ENCODE data around the gene TRIM46.
"Not testable (repeated sequence)": the region's sequence is repeated elsewhere in the genome, so short reads cannot be mapped to it uniquely, and the experiment has no call there.

TRIM46 gene

GRCh38 chr1:155187456-155187891, 13.8 kb downstream of the TRIM46 start:
- DNase-seq, result no peak

DNA sequence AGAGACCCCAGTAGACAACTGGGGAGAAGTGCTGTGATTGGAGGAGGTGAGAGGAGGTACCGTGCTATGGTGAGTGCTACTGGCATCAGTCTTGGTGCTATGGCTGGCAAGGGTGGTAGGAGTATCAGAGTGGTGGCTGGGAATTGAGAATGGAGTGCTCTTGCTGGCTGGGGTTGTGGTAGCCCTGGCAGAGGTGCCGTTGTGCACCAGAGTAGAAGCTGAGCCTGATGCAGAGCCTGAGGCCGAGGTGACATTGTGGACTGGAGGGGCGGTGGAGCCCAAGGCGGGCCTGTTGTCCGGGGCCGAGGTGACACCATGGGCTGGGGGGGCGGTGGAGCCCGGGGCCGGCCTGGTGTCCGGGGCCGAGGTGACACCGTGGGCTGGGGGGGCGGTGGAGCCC, 14.6 kb downstream of the TRIM46 start:
- no peak for DNase-seq

DNA sequence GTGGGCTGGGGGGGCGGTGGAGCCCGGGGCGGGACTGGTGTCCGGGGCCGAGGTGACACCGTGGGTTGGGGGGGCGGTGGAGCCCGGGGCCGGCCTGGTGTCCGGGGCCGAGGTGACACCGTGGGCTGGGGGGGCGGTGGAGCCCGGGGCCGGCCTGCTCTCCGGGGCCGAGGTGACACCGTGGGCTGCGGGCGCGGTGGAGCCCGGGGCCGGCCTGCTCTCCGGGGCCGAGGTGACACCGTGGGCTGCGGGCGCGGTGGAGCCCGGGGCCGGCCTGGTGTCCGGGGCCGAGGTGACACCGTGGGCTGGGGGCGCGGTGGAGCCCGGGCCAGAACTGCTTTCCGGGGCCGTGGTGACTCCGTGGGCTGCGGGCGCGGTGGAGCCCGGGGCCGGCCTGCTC, 16.3 kb downstream of the TRIM46 start:
- DNase-seq, result not testable (repeated sequence)

DNA sequence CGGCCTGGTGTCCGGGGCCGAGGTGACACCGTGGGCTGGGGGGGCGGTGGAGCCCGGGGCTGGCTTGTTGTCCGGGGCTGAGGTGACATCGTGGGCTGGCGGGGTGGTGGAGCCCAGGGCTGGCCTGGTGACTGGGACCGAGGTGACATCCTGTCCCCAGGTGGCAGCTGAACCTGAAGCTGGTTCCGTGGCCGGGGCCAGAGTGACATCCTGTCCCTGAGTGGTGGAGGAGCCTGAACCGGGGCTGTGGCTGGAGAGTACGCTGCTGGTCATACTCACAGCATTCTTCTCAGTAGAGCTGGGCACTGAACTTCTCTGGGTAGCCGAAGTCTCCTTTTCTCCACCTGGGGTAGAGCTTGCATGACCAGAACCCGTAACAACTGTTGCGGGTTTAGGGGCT, 18.3 kb downstream of the TRIM46 start:
- DNase-seq, result no peak

- peak; percentile 38 for DNase-seq
Observed at GRCh38 chr1:155192346-155193274, 19.0 kb downstream of the TRIM46 start.

DNA sequence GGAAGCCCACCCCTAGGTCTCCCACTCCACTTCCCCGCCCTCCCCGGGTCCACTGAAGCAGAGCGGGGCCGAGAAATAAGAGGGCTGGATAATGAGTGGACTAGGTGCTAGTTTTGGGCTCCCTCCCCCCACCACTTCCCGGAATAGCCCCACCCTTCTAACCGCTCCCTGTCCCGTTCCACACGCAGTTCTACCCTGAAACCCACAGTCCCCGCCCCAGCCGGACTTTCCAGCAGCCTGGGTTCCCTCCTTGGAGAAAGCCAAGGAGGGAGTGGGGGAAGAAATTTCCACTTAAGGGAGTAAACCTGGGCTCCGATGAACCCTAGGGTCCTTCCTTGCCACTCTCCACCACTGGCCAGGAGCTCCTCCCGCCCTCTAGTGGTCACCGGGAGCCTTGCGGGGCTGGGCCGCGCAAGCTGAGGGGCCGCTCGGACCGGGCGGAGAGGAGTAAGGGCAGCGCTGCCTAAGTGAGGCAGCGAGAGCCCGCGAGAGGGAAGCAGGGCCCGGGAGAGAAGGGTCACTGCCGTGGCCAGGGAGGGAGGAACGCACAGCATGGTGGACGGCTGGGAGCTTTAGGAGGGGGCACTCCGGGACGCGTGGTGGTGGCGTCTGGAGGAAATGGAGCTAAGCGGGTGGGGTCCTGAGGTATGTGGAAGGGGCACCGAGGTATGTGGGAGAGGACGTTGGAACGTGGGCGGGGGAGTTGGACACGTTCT, 19.8 kb downstream of the TRIM46 start:
- peak; percentile 74 for DNase-seq

DNA sequence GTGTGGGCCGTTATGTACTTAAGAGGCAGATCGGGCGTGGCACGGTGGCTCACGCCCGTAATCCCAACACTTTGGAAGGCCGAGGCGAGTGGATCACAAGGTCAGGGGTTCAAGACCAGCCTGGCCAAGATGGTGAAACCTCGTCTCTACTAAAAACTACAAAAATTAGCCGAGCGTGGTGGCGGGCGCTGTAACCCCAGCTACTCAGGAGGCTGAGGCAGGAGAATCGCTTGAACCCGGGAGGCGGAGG, 20.3 kb downstream of the TRIM46 start:
- not testable (repeated sequence) for DNase-seq

DNA sequence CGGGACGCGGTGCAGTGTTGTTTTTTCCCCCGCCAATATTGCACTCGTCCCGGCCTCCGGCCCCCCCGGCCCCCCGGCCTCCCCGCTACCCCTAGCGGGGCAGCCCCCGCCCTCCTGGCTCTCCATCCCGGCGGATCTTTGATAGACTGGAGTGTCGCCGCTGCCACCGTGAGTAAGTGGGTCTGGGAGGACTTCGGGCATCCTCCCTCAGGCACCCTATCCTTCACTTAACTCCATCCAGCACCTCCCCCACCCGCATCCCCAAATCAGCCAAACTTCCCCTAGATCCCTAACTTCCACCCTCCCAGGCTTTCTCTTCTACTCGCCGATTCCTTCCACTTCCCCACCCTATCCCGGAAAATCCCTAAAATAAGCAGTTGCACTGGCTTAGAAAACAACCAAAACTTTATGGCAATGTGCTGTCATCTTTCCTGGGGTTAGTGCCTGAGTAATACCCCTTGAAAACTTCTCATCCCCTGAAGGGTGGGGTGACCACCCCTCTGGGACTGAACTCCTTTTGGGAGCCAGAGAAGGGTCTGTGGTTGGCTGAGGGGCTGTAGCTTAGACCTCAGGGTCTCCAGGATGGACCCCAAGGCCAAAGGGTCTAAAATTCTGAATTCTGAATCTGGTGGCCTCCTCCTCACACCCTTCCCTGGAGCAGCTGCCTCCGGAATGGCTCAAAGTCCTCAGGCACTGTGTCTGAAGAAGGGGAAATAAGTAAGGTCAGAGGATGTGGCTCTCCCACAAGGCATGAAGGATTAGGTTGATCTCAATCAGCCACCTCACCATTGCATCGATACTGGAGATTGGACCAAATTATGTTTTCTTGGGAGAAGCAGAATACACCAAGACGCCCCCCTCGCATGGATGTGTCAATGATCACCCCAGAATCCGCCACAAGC, 21.8 kb downstream of the TRIM46 start:
- DNase-seq, result no peak

DNA sequence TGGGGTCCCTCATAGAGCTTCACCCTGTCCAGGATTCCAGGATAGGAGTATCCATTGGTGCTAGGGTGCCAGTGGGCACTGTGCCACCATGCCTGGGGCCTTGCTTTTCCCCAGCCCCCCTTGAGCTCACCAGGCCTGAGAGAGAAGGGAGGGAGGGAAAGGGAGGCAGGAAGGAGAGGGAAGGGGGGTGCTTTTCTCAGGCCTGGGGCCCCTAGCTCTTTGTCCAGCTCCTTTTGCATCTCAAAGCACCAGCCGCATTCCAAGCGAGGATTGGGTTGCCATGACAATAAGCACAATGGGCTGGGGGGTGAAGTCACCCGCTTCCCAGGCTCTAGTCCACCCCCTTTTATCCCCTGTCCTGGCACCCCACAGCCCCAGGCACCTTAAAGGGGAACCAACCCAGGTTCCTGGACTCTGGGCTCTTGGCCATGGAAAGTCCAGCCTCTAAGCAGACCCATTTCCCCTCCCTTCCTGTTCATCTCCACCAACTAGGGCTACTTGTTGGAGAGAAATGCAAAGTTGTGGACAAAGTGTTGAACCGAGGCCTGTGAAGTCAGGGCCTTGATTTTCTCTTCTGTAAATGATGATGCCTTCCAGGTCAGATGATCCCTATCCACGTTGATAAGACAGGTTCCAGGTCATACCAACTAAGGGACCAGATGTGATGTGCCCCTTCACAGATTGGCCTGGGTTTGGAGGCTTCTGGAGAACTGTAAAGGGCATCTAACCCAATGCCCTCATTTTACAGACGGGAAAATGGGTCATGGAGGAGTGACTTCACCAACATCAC, 22.6 kb downstream of the TRIM46 start:
- DNase-seq, result no peak

GRCh38 chr1:155196893-155197638, 23.4 kb downstream of the TRIM46 start:
- no peak for DNase-seq

DNA sequence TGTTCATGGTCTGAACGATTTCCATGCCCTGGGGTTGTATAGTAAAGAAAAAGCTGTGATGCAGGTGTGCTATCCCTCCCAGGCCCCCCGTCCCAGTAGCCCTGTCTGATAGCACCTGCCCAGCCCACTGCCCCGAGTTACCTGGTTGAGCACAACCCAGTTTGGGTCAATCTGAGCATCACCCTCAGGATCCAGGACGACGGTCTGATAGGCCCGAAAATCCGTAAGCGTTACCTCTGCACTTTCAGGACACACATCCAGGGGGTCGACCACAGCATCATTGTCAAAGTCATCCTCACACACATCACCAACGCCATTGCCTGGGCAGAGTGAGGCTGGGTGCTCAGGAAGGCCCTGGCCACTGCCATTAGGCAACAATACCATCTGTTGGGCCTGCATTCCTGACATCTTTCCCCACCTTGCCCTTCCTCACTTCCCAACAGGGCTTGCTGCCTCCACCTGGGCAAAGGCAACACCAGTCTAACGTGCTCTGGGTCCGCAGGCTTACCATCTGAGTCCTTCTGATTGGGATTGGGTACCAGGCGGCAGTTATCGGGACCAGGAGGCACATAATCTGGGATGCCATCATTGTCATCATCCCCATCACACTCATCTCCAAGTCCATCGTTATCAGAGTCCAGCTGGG, 24.4 kb downstream of the TRIM46 start:
- DNase-seq, result no peak

GRCh38 chr1:155198547-155198906, 24.9 kb downstream of the TRIM46 start:
- no peak for DNase-seq

- no peak for DNase-seq
Observed at GRCh38 chr1:155199792-155200191, 26.1 kb downstream of the TRIM46 start.

- DNase-seq, result no peak
Observed at GRCh38 chr1:155200920-155201319, 27.3 kb downstream of the TRIM46 start.

DNA sequence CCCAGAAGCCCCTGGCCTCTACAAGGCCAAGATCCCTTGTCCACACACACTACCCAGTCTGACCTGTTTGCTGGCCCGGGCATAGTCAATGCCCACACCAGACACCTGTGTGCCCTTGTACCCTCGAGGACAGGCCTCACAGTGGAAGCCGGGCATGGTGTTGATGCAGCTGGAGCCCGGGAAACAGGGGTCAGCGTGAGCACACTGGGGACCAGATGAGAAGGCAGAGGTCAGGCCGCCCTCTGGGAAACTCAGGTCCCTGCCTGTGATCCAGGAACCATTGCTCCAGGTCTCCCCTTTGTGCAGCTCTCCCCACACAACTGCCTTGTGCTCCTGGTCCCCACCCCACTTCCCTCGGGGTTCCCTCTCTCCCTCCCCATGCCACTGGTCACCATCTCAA, 28.5 kb downstream of the TRIM46 start:
- DNase-seq, result no peak

DNA sequence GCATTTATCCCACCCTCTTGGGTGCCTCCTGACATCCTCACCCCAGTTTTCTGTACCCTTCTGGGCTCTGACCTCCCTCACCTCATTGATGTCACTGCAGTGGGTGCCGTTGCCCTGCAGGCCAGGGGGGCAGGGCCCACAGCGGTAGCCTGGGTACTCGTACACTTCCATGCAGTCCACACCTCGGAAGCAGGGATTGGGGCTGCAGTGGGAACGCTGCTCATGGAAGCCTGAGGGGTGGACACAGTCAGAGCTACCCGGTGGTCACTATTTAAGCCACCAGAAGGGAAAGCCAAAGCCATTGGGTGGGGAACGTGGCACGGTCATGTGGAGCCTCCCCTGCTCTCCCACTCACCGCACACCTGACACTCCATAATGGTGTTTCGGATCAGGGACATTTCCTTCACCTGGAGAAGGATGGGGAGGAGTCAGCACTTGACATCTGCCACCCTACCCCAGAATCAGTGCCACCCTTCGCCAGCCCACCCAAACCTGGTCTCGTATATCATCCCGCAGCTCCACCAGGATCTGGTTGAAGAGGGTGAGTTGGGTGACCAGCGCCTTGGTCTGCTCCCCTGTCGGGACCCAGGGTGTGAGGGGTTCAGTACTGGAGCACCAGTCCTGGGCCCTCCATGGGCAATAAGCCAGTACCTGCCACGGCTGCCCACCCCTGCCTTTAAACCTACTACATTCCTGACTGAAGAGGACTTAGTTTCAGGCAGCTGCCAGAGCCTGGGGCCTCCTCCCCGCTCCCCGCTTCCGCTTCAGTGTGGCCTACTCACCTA, 29.3 kb downstream of the TRIM46 start:
- DNase-seq, result no peak

DNA sequence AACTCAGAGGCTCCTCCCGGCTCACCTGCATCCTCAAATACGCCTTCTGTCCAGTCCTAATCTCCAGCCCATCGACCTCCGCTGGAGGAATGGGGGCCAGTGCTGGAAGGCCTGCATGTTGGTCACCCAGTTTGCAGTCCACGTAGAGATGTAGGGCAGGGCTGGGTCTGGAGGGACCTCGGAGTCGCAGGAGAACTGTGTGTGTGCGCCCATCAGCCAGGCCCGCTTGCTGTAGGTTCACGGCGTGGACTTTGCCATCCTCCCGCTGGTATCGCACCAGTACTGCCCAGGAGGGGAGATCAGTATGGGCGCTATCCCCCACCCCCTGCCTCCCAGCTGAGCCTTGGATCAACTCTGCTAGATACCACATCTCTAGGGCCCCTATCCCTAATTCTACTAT, 31.4 kb downstream of the TRIM46 start:
- DNase-seq, result no peak

- no peak for DNase-seq
Observed at GRCh38 chr1:155205969-155206593, 32.4 kb downstream of the TRIM46 start.

DNA sequence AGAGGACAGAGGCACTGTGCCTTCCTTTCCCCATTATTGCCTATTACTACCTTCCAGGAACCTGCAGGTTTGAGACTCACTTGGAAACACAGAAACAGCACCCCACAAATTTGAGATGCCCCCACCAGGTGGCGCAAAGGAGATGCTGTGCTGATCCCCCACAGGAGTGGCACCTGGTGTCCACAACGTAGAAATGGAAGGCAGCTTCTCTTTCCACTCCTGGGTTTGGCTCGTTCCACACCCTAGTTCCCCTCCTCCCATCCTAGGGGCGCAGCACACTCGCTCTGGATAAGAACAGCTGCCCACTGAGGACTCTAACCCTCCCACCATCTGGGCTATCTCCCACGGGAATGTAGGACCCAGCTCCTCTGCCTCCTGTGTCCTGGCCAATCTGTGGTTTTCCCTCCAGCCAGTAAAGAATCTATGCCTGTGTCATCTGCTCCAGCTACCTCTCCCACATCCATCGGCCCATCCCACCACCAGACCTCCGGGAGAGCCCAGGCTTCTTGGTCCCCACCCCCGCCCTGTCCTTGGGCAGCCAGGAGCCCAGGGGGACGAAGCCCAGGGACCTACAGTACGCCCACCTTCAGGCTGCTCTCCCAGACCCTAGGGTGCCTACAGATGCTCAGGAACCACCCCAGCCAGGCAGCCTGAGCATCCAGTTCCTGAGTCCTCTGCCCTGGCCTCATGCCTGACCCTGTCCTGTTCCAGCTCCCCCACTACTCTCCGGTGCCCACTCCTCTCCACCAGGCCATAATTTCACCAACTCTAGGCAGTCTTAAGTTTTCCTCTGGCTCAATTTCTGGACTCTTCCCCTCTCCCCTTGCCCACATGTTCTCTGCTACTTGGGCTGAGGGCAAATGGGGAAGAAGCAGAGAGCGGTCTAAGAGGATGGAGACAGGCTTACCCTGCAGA, 33.5 kb downstream of the TRIM46 start:
- peak; percentile 91 for DNase-seq
